NCI-H524 (cell line): ENCODE measurements around the gene PSORS1C1.
"Not testable (repeated sequence)": the region's sequence is repeated elsewhere in the genome, so short reads cannot be mapped to it uniquely, and the experiment has no call there.

ENCODE experiments used
- DNase-seq, 2 experiments: peaks; one replicate each; lab custom pipeline; 2025; lab: John Stamatoyannopoulos, UW

PSORS1C1 gene

GRCh38 chr6:31114541-31114878 lies at the start of gene PSORS1C1:
PSORS1C1 (plus strand) TSS chr6:31114800; CDS start chr6:31129633, 14,833 bp downstream.
- DNase-seq = no peak

GRCh38 chr6:31065556-31065955 lies 49.0 kb upstream of the PSORS1C1 start:
- no peak for DNase-seq

- DNase-seq = not testable (repeated sequence)
Measured at GRCh38 chr6:31067028-31067427, 47.6 kb upstream of the PSORS1C1 start.

DNA sequence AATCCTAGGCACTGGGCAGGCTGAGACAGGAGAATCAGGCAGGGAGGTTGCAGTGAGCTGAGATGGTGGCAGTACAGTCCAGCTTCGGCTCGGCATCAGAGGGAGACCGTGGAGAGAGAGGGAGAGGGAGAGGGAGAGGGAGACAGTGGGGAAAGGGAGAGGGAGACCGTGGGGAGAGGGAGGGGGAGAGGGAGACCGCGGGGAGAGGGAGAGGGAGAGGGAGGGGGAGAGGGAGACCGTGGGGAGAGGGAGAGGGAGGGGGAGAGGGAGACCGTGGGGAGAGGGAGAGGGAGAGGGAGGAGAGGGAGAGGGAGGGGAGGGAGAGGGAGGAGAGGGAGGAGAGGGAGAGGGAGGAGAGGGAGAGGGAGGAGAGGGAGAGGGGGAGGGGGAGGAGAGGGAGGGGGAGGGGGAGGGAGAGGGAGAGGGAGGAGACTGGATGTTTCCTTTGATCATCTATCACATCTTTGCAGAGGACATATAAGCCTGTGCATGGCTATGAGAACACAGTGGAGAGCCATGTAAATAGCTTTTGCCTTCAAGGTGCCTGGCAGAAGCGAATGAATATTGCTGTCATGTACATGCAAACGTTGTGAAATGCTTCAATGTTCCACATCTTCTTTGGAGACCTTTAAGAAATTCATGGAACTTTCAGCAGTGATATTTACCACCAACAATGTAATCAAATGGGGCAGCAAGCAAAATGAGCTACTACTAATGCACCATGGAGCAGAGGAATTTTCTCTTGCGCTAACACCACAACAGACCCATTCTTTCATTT lies 46.5 kb upstream of the PSORS1C1 start:
- not testable (repeated sequence) for DNase-seq

DNA sequence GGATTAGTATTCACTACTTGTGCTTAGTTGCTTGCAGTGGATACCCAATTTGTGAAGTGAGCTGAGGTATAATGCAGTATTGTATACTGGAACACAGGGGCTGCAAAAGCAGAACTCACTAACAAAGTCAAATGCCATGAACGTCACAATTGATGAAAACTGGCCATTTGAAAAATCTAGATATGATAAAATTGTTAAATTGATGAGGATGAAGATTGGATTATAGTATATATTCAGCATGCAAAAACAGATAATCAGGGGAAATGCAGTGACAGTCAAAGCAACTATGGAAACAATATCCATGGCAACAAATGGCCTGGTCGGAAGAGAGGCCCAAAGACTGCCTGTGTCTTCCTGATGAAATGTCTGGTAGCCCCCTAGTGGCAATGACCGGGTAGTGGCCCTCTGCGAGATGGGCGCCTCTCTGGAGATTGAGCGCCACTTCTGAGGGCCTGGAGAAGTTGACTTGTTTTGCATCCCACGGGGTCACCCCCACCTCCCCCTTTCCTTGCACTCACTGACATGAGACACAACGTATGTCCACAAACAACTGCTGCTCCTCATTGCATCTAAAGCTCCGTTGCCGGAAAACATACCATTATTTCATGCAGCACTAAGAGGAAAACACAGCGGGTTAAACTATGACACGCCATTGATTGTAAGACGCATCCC lies 45.8 kb upstream of the PSORS1C1 start:
- DNase-seq = peak; percentile 32 to 80

DNA sequence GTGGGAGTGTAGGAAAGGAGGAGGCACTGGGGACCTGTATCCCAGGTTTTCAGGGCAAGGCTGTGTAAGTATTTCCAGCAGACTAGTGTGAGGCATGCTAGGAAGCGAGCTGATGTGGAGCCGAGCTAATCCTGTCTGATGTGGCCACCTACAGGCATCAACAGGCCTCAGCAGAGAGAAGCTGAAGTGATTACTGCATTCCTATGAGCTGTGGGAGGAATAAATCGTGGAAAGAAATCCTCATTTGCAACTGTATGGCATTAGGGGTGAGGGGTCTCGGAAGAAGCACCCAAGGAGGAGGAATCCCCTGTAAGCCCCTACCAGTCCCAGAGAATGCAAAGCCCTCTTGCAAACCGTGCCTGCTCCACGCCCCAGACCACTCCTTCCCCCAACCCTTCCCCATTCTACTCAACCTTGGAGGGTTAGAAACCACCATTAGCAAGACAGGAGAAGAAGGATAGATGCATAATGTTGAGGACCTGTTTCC lies 43.8 kb upstream of the PSORS1C1 start:
- DNase-seq = peak in 1 of 2 experiments; percentile 62

- no peak for DNase-seq
Measured at GRCh38 chr6:31074401-31074800, 40.2 kb upstream of the PSORS1C1 start.

- DNase-seq = no peak
Measured at GRCh38 chr6:31075528-31075927, 39.1 kb upstream of the PSORS1C1 start.

- no peak for DNase-seq
Measured at GRCh38 chr6:31076611-31077010, 38.0 kb upstream of the PSORS1C1 start.

GRCh38 chr6:31079656-31080261 lies 34.8 kb upstream of the PSORS1C1 start:
- peak in 1 of 2 experiments; percentile 72 for DNase-seq

DNA sequence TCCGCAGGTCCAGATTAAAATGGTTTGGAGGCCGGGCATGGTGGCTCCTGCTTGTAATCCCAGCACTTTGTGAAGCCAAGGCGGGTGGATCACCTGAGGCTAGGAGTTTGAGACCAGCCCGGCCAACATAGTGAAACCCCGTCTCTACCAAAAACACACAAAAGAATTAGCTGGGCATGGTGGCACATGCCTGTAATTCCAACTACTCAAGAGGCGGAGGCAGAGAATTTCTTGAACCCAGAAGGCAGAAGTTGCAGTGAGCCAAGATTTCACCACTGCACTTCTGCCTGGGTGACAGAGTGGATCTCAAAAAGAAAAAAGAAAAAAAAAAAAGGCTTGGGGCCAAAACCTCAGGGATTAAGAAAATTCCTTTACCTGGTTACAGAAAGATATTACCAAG lies 32.7 kb upstream of the PSORS1C1 start:
- no peak for DNase-seq

GRCh38 chr6:31083742-31084354 lies 30.8 kb upstream of the PSORS1C1 start:
- peak; percentile 75 to 91 for DNase-seq

DNA sequence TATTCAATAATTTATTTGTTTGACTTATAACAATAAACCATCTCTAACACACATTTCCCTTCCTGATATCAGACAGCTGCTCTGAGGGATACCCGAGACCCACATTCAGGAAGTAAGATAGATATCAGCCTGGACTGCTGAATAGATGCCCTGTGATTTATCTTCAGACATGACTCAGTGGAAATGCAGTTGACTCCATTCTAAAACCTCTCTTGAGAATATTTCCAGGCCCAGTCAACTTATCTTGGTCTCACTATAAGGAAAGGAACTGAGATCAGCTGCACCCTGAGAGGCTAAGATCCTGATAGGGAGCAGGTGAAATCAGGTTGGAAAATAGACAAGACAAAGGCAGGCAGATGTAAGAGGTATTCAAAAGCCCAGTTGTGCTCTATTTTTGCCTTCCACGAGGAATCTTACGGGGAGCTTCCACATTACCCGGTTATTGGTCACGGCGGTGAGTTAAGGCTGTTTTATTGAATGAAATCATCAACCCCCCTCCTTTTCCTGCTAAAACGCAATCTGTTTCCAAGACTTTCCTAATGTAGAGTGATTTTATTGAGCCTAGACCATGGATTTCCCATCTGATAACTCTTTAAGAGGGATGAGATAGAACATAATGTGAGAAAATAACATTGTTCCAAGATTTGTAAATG lies 27.7 kb upstream of the PSORS1C1 start:
- DNase-seq = no peak

DNA sequence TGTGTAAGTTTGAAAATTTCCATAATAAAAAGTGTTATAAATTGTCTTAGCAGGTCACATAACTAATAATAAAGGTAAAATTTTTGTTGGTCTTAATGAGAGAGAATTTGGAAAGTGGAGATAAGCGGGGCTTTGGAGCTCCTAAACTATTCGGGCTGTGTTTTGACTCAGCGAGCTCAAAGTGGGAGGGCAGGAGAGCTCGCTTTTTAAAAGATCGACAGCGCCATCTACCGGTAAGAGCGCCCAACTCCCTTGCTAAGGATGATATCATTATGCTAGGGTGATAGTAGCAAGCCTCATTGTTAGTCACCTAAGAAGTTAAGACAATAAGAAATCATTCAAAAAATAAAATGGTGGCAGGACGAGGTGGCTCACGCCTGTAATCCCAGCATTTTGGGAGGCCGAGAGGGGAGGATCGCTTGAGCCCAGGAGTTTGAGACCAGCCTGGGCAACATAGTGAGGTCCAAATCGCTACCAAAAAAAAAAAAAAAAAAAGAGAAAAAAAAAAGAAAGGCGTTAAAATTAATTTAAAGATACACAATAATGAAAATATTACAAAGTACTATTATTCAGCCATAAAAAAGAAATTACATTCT lies 27.0 kb upstream of the PSORS1C1 start:
- DNase-seq = peak; percentile 56 to 81

DNA sequence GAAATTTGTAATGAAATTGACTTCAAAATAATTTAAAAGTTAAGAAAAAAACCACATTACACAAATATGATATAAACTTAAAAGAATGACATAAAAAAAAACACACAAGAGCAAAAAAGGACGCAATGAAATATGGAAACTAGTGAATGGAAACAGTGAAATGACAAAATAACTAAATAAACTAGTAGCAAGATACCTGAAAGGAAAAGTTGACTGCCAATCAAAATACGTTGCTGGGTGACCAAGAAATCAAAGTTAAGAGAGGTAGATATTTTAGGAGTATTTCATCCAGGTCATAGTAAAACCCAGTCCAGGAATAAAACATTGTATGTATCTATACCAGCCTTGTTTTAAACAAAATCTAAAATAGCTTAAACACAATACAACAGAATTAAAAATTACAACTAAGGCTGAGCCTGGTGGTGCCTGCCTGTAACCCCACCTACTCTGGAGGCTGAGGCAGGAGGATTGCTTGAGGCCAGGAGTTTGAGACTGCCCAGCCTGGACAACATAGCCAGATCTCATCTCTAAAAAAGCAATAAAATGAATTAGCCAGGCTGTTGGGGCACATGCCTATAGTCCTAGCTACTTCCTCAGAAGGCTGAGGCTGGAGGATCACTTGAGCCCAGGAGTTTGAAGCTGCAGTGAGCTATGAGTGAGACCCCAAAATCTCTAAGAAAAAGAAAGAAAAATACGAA lies 24.2 kb upstream of the PSORS1C1 start:
- no peak for DNase-seq

DNA sequence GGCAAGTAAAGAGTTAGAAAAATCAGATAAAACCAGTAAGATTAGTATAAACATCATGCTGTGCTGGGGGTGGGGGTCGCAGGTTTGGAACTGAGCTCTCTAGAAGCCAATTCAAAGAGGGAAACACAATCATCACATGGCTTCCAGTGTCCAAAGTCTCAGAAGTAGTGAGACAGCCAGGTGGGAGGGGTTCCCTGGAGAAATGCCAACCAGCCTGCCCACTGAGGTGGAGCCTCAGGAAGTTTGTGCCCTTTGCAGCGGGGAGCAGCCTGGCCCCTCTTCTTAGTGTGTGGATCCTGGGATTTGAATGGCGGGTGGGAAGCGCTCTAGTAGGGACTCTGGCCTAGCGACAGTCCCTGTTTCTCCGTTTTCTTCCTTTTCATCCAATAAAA lies 23.6 kb upstream of the PSORS1C1 start:
- DNase-seq = no peak

GRCh38 chr6:31091680-31092079 lies 22.9 kb upstream of the PSORS1C1 start:
- no peak for DNase-seq

DNA sequence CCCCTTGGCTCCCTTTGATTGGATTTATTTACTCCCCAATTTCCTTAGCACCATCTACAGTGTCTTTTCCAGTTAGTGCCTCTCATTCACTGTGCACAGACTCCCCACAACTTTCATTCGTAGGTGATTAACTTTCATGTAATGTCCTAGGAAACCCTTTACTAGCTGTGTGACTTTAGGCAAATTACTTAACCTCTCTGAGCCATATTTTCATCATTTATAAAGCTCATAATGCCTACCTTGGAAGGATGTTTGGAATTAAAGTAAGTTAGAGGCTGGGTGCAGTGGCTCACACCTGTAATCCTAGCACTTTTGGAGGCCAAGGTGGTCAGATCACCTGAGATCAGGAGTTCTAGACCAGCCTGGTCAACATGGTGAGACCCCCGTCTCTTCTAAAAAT lies 22.4 kb upstream of the PSORS1C1 start:
- DNase-seq = no peak

DNA sequence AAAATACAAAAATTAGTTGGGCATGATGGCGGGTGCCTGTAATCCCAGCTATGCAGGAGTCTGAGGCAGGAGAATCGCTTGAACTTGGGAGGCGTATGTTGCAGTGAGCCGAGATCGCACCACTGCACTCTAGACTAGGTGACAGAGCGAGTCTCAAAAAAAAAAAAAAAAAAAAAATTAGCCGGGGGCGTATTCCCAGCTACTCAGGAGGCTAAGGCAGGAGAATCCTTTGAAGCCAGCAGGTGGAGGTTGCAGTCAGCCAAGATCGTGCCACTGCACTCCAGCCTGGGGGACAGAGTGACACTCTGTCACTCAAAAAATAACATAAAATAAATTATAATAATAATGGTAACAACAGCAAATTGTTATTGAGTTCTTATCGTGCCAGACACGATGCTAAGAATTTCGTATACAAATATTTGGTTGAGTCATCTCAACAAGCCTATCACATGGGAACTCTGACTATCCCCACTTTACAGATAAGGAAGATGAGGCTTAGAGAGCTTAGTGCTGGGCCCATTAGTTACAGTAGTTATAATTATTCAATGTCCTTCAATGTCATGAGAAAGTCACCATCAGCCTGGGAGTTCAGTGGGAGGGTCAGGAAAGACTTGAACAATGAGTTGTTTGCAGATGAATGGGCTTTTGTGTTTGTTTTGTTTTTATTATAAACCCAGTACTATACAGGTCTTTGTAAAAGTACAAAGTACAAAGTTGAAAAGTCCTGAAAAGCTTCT lies 21.7 kb upstream of the PSORS1C1 start:
- no peak for DNase-seq

- no peak for DNase-seq
Measured at GRCh38 chr6:31094389-31094881, 20.2 kb upstream of the PSORS1C1 start.
